CD4-positive, alpha-beta T cell treated with Interleukin-12 subunit alpha and Interleukin-12 subunit beta, for 1 hour (primary cell): ENCODE measurements around the gene FRRS1L.
"Not testable (repeated sequence)": the region's sequence is repeated elsewhere in the genome, so short reads cannot be mapped to it uniquely, and the experiment has no call there.

Experiments used
- DNase-seq: peaks from one replicate; pipeline ENCODE4 v3.0.0-alpha.2; 2020

The FRRS1L gene

DNA sequence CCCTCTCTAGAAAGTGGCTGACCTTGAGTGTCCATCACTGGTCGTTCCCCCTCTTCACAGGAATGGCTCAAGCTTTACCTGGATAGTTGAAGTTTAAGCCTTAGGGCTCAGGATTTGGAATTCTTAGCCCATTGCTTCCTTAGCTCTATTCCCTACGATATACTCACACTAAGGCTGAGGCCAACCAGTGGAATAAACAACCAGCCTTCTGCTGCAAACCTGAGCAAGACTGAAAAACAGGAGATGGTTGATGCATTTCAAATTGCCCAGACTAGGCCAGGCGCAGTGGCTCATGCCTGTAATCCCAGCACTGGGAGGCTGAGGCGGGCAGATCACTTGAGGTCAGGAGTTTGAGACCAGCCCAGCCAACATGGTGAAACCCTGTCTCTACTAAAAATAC is 40.4 kb downstream of the FRRS1L start:
- DNase-seq: not testable (repeated sequence)

DNA sequence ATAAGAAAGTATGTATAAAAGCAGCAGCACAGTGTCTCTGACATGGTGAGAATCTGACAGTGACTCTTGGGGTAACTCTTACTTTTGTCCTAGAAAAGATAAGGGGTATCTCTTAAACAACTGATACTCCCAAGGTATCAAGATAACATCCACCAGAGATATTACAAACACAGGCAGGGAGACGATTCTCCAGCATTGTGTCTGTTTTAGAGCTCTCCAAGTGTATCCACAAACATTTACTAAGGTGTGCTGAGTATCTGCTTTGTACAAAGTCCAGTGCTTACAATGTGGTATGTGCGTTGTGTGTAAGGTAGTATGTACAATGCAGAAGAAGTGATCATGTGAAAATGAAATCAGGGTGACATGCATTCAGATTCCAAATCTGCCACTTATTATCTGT is 42.9 kb downstream of the FRRS1L start:
- no peak for DNase-seq

GRCh38 chr9:109122726-109123621 is 44.1 kb downstream of the FRRS1L start:
- no peak for DNase-seq

DNA sequence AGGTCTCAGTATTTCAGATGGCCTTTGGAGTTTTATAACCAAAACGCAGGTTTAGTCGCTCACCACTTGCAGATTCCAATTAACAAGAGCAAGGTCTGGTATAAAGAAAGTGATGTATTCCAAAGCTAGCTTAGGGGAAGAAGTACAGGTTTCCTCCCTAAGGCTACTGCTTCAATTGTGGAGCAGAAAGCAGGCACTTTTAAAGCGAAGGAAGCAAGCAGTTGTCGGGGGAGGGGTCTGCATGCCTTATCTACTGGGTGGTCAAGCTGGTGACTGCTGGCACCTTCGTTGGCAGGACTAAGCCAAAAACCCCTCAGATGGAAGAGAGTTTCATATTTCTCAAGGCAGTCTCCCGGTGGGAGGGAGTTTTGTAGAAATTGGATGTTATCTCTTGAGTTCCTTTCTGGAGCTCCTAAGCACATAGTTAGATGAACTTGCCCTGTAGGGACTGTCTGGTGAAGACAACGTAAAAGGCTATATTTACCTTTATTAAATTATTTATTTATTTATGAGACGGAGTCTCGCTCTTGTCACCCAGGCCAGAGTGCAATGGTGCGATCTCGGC is 45.7 kb downstream of the FRRS1L start:
- DNase-seq: no peak

DNA sequence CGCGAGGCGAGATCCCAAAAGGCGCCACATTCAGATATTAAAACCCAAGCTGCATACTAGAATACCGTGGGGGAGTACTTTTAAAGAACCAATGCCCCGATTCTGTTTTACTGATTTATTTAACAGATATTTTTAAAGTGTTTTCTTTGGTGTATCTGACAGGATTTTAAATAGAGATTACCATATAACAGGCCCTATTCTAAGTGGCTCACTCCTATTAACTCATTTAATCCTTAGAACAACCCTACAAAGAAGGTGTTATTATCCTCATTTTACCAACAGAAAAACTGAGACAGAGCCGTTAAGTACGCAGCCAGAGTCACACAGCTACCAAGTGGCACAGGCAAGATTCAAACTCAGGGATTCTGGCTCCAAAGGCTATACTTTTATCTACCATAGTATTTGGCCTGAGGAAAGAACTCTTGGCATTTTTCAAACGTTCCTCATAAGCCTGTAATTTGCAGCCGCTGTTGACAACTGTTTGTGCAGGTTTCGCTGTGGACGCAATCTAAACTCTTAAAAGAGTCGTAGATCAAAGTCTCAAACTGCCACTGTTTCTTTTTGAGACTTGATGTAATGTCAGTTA is 46.8 kb downstream of the FRRS1L start:
- no peak for DNase-seq

GRCh38 chr9:109119439-109120203 is 47.4 kb downstream of the FRRS1L start, which contains the start of gene TMEM245:
TSS of gene TMEM245 (minus strand) at chr9:109119947. CDS start at chr9:109119913, 34 bp downstream.
- DNase-seq: peak; percentile 97

GRCh38 chr9:109118808-109119438 is 48.1 kb downstream of the FRRS1L start:
- no peak for DNase-seq

DNA sequence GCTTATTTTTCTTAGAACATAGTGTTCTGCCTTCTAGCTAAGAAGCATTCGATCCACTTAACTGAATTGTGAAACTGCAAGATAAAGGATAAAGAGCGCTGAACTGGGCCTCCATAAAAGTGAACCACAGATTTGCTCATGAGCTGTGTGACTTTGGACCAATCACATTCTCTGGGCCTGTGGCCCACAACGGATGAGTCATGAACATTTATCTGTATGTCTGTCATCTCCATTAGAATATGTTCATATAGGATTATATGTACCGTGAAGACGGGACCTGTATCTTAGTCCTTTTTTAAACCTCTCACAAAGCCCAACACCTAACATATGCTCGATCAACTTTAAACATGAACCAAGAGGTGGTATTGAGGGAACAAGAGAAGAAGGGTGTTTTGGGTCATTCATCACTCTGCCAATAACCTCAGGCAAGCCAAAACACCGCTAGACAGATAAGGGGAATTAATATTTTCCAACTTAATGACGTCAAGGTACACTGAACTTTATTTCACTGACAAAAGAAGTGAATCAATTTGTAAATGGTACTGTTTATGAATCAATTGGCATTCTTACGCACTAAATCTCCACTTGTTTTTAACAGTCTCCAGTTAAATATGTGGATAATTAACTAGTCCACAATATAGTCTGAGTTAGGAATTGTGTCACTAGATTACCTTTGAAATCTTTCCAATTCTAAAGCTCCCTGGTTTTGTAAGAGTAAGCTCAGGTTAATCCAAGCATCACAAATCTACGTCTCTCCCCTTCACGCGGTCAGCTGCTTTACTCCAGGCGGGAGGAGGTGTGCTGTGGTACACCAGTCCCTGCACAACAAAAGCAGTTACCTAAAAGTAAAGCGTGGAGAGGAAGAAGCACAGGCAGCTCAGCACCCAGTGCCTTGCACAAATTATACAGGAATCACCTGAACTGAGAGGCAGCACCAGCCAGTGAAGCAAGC is 48.9 kb downstream of the FRRS1L start:
- peak; percentile 66 for DNase-seq

DNA sequence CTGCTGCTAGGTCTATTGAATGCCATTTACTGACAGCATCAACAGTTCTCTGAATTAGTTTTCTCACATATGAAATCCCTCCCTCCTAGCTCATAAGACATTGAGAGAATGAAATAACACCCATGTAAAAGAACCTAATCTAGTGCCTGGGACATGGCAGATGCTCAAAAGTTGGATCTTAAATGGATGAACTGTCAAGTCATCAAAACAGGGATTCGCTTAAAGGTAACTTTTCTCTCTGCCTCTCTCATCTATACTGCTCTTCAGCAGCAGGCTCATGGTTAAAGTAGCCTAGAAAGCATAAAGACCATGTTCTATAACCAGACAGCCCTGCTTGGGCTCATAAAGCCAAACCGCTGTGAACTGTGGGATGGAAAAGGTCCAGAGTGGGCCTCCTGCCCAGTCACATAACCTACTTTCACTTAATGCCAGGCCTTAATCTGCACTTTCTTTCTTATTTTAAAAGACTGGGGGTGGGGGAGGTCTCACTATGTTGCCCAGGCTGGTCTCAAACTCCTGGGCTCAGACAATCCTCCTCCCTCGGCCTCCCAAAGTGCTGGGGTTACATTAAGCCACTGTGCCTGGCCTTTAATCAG is 51.0 kb downstream of the FRRS1L start:
- no peak for DNase-seq

- DNase-seq: no peak
These were observed 52.4 kb downstream of the FRRS1L start for GRCh38 chr9:109114670-109115069.

GRCh38 chr9:109113892-109114609 is 53.0 kb downstream of the FRRS1L start:
- no peak for DNase-seq

DNA sequence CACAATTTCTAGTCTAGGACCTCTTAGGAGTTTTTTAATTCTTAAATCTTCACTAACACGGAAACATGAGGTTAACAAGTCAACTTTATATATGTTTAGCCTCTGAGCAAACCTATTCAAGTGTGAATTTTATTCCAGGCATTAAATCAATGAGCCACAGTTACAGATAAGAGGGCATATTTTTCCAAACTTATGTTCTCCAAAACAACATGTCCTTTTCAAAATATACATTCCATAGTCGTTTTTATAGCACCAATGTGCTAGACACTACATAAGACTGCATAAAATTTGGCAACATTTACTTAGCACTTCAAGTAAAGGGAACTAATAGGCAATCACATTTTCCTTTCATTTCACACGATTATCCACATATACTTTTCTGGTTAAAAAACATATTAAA is 53.8 kb downstream of the FRRS1L start:
- DNase-seq: no peak

GRCh38 chr9:109110329-109111021 is 56.6 kb downstream of the FRRS1L start:
- peak; percentile 64 for DNase-seq

GRCh38 chr9:109109967-109110328 is 57.1 kb downstream of the FRRS1L start:
- no peak for DNase-seq

DNA sequence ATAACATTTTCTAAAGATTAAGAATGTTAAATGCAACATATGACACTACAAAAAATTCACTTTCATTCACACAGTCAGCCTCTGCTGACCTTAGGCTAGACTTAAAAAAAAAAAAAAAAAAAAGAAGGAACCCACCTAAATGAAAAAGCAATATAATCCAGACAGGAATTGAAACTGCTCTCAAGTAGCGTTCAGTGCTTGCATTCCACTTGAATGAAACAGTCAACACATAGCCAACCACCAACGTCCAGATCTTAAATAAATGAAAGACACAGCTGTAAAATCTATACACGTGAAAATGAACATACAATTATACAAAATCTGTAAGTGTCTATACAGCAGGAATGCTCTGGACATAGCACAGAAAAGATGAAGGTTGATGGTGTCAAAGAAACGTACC is 58.7 kb downstream of the FRRS1L start:
- no peak for DNase-seq

DNA sequence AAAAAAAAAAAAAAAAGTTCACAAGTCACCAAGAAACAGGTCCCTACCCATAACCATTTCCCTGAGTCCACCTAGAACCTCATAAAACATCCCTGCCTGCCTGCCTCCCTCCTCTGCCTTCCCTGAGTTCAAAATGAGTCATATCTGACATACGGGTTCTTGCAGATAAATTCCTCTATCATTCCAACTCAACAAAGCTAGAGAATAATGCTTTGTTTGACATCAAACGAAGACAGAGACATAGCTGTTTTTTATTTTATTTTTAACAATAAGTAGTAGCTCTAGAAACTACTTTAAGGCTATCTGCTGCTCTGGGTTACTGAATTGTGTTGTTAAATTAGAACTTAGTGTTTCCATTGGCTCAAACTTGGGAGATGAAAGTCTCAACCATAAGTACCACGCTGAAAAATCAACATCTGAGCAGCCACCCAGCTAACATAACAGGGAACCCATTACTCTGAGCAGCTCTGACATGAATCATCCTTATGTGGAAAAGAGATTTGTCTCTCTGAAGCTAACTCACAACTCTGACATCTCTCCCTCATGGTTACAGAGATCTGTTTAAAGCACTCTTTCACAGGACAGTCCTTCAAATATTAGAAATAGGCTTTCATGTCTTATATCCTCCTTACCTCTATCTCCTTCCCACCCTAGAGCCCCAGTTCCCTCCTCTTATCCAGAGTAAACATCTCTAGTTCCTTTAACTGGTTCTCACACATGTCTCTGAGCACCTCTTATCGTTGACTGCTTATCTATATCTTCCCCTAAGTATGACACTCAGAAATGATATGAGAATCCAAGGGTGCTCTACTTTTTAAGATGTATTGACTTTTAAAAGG is 59.4 kb downstream of the FRRS1L start:
- DNase-seq: peak; percentile 26

- DNase-seq: peak; percentile 73
These were observed 65.2 kb downstream of the FRRS1L start for GRCh38 chr9:109101810-109102209.

- no peak for DNase-seq
These were observed 65.8 kb downstream of the FRRS1L start for GRCh38 chr9:109101202-109101595.
